GM19025 (cell line): ENCODE data around the gene WNK1.
"Not testable (repeated sequence)": the region's sequence is repeated elsewhere in the genome, so short reads cannot be mapped to it uniquely, and the experiment has no call there.

Experiments
- ATAC-seq: cut with Tn5 transposase; IDR thresholded peaks from one replicate; pipeline ENCODE4 v1.9.1; 2021; ENCODE audit warnings: mild to moderate bottlenecking, low read depth, moderate library complexity; ENCODE audit not compliant: unreplicated experiment

WNK1 gene

GRCh38 chr12:905261-906031, 153.1 kb downstream of the WNK1 start:
- ATAC-seq: no peak

GRCh38 chr12:906062-906585, 153.7 kb downstream of the WNK1 start:
- no peak for ATAC-seq

DNA sequence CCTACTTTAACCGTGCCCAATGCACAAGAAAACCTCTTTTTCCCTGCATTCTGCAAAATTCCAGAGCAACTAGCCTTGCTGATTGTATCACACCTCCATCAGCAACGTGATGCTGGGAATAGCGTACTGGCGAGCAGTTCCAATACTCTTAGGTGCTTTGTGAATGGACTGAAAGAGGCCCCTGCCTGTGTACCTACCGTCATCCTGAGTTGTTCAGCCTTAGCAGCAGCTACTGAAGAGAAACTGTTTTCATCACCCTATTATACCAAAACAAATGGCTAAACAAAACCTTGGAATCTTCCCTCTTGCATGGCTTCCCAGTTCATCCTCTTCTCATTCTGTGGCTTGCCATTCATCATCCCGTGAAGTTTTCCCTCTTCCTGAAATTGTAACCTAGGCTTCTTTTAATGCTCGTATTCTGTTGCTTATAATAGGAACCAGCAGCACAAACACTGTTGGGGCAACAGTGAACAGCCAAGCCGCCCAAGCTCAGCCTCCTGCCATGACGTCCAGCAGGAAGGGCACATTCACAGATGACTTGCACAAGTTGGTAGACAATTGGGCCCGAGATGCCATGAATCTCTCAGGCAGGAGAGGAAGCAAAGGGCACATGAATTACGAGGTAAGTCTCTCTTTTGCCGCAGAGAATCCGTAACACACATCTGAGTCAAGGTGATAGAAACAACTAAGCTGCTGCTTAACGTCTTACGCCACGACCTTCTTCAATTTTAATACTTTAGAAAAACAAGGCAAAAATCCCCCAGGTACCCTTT, 155.2 kb downstream of the WNK1 start:
- ATAC-seq: no peak

DNA sequence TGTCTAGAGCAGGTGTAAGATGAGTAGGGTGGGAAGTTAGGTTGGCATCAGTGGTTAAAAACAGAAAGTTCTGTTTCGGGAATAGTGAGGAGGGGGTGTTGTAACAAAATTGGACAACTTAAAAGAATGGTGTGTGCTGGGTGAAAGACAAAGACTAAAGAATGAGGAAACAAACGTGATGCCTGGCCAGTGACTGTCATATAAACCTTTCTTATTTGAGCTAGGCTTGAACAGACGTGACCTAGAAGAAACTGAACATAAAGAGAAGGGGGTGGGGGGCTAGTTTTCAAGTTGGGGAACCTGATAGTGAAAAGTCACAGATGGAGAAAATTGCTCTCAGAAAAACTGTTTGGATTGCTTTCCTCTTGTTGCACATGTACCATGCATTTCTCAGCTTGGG, 157.5 kb downstream of the WNK1 start:
- ATAC-seq: no peak

GRCh38 chr12:910416-910815, 158.0 kb downstream of the WNK1 start:
- no peak for ATAC-seq

- ATAC-seq: no peak
These were observed 158.9 kb downstream of the WNK1 start for GRCh38 chr12:911191-911826.

DNA sequence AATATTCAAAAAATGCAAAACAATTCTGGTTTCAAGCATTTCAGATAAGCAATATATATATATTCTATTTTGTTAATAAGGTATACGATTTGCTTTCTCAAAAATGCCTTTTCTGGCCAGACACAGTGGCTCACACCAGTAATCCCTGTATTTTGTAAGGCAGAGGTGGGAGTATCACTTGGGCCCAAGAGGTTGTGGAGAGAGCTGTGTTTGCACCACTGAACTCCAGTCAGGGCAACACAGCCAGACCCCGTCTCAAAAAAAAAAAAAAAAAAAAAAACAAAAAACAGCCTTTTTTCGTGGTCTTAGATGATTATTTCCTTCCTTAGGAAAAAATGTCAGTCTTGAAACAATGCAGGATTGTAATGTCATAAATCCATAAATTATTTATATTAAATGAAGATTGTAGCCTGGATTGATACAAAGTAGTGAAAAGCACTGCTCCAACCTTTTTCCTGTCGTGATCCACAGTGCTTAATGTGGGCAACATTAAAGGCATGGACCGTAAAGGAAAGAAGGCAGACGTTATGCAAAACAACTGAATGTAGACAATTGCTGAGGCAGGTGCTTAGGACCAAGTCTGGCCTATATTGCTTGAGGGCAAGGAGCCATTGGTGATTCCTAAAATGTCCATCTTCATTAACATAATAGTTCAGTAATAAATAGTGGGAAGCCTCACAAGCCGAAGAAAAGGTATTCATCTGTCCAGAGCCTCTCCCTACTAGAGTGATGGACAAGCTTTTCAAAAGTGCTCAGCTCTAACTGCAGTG, 160.3 kb downstream of the WNK1 start:
- no peak for ATAC-seq

GRCh38 chr12:913919-914698, 161.7 kb downstream of the WNK1 start:
- no peak for ATAC-seq

DNA sequence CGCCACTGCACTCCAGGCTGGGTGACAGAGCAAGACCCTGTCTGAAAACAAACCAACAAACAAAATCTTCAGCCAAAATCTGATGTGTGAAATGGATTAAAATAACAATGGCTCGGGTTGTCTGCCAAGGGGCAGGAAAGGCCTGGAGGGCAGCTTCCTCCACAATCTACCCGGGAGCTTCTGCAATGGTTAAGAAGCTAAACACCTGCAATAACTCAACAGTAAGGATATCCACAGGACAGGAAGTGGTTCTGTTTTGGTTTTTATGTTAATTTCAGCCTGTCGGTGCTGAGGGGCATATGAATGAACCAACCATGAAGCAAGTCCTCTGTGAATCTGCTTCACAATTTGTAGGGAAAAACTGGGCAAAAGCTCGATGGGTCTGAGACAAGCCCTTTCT, 162.7 kb downstream of the WNK1 start:
- no peak for ATAC-seq

DNA sequence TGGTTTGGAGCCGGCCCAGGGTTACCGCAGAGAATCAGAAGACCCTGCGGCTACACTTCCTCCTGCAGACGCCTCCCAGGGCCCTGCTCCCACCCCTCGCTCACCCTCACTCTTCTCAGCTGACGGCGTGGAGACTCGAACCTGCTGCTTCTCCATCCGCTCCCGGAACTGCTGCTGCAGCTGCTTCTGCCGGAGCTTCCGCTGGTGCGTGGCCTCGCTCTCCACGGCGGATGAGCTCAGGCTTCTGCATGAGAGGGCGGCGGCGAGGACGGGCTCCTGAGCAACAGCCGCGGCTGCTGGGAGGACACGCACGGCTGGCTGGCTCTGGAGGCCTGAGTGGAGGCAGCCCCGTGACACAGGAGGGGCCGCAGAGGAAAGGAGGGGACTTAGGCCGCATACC, 163.9 kb downstream of the WNK1 start:
- no peak for ATAC-seq

- no peak for ATAC-seq
These were observed 164.5 kb downstream of the WNK1 start for GRCh38 chr12:916712-917445.

- no peak for ATAC-seq
These were observed 168.3 kb downstream of the WNK1 start for GRCh38 chr12:920676-921075.

DNA sequence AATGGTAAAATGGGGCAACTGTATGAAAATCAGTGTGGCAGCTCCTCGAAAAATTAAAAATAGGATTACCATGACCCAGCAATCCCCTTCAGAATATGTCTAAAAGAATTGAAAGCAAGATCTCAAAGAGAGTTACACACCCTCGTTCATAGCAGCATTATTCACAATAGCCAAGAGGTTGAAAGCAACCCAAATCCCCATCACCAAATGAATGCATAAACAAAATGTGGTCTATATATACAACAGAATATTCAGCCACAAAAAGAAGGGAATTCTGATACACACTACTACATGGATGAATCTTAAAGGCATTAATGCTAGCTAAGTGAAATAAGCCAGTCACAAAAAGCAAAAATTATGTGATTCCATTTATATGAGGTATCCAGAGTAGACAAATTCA, 169.9 kb downstream of the WNK1 start:
- ATAC-seq: no peak

- ATAC-seq: no peak
These were observed 174.3 kb downstream of the WNK1 start for GRCh38 chr12:926641-927040.

GRCh38 chr12:931060-931459, 178.7 kb downstream of the WNK1 start:
- ATAC-seq: no peak

DNA sequence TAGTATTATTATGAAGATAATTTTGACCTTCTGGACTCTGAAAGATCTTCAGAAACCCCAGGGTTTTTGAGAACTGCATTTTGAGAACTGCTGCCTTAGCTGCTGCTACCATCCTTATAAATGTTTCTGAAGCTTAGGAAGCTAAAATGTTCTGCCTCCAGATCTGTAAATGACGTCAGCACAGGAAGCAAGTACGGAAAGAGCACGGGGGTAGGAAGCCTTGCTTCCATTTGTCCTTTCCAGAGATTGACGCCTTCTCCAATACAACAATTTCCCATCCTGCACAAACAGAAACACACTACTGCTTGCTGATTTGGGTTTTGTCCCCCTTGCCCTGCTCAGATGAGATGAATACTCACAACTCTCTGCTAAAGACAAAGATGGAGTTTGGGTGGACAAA, 179.2 kb downstream of the WNK1 start:
- no peak for ATAC-seq

DNA sequence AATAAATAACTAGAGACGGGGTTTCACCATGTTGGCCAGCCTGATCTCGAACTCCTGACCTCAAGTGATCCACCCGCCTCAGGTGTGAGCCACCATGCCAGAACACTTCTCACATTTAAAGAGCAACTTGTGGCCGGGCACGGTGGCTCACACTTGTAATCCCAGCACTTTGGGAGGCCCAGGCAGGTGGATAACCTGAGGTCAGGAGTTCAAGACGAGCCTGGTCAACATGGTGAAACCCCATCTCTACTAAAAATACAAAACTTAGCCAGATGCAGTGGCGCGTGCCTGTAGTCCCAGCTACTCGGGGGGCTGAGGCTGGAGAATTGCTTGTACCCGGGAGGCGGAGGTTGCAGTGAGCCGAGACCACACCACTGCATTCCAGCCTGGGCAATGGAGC, 183.5 kb downstream of the WNK1 start:
- ATAC-seq: not testable (repeated sequence)

GRCh38 chr12:936377-937345, 184.3 kb downstream of the WNK1 start:
- no peak for ATAC-seq
